ENCODE results near the gene DNMT3A.

DNMT3A gene

GRCh38 chr2:25262288-25262687, 79.4 kb downstream of the DNMT3A start:
- DNase-seq (ENCODE audit: low read depth in 2 of 2, low spot score in 1 of 2): no peak

GRCh38 chr2:25259737-25260124, 82.0 kb downstream of the DNMT3A start:
- DNase-seq (ENCODE audit: low read depth in 2 of 2, low spot score in 1 of 2): no peak

DNA sequence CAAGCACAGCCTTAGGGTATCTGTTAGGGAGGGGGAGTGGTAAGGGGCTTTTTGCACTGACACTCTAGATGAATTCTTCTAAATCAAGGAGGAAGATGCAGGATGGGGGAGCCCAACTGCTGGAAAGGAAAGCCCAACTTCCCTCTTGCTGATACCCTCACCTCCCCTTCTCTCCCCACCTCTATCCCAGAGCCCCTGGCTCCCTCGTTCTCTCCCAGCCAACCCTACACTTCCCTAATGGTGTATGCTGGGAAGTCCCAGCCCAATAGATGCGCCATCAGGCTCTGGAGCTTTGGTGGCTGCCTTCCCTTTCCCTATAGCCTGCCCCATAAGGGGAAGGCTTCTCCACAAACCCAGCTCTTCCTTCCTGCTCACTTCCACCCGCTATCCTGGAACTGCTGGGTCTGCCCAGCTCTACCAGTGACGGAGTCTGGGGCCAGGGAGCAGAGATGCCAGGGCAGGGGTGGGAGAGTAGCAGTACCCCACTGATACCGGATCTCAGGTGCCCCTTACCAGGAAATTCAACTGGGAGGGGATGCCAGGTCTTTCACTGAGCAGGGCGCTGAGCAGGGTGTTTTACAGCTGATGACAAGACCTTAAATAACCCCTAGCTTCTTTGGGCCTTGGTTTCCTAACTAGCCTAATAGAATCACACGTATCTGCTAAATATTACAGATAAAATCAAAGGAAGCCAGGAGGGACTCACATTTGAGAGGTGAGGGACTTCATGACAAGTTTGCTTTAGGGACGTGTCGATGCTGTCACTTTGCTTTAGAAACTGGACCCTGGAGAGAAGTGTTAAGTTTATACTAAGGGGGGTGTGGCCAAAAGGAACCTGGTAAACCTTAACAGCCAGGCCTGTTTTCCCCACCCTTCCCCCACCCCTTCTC, 82.6 kb downstream of the DNMT3A start:
- no peak for DNase-seq (ENCODE audit: low read depth in 2 of 2, low spot score in 1 of 2)

- DNase-seq (ENCODE audit: low read depth in 2 of 2, low spot score in 1 of 2): no peak
Measured at GRCh38 chr2:25257931-25258846, 83.5 kb downstream of the DNMT3A start.

DNA sequence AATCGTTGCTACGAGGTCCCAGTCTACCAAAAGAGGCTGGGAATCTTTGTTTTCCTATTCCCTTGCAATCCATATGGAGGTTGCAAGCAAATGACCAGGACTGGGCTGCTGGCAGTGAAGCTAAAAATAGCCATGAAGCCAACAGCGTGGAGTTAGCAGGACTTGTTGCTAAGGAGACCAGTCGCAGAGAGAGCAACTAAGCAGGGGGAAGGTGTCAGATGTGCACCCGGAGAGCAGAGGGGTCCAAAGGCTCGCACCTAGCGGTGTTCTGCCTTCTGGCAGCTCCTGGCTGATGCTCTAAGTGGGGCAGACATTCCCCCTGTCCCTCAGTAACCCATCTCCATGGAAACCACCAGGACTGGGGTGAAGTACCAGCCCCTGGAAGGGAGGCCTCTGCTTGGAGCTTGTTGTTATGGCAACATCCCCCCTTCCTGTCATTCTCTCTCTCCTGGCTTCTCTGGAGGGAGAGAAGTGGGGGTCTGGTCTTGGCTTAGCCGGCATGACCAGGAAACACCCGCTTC, 84.6 kb downstream of the DNMT3A start:
- DNase-seq (ENCODE audit: low read depth in 2 of 2, low spot score in 1 of 2): no peak

GRCh38 chr2:25256488-25256875, 85.2 kb downstream of the DNMT3A start:
- no peak for DNase-seq (ENCODE audit: low read depth in 2 of 2, low spot score in 1 of 2)

- DNase-seq (ENCODE audit: low read depth in 2 of 2, low spot score in 1 of 2): no peak
Measured at GRCh38 chr2:25255745-25256487, 85.8 kb downstream of the DNMT3A start.

- DNase-seq (ENCODE audit: low read depth in 2 of 2, low spot score in 1 of 2): no peak
Measured at GRCh38 chr2:25254961-25255360, 86.8 kb downstream of the DNMT3A start.

DNA sequence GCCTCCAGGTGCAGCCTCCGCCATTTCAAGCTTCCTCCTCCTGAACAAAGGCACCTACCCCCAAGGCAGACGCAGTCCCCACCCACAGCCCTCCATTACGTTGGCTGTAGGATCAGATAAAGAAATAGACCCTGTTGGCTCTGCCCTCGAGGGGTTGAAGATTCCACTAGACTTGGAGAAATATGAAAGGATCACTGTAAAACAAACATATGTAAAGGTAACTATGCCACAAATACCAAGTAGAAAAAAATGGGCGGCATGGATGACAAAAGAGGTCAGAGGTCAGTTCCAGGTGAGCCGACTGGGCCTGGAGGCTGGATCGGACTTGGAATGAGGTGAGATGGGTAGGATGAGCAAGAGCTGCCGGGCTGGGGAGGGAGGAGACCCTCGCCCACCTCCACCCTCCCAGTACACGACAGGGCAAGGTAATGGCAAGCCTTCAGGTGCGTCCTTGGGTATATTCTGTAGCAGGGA, 88.5 kb downstream of the DNMT3A start:
- no peak for DNase-seq (ENCODE audit: low read depth in 2 of 2, low spot score in 1 of 2)

DNA sequence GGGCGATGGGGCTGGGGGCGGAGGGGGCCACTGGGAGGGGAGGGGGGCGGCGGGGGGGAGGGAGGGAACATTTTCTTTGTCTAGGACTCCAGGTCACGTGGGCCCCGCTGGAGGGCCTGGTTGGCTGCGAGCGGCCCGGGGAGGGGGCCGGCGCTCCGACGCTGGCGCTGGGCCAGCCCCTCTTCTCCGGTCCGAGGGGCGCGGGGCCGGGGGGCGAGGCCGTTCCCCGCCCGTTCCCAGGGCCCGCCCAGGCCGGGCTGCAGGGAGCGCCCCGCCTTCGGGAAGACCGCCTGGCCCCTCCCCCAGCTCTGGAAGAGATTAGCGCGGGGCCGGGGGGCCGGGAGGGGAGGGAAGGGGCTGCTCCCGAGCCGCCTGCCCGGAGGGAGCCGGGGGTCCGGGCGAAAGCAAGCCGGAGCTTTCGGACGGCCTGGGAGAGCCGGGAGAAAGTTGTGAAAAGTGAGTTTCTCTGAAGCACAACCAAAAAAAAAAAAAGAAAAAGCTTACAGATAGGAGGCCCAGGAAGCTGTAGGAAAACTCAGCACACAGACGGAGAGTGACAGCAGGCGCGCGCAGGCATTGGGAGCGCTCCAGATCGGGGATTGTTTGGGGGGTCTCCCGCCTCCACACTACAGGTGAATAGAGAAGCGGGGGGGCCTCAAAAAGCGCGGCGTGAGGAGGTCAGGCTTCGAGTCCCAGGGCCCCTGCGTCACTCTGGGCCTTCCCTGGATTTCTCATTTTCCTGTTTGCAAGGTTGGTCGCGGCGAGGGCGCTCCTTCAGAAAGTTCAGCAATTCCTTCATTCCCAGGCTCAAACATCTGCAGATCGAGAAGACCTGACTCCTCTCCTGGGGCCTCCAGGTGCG, 89.2 kb downstream of the DNMT3A start:
- DNase-seq (ENCODE audit: low read depth in 2 of 2, low spot score in 1 of 2): no peak

GRCh38 chr2:25251422-25252273, 90.1 kb downstream of the DNMT3A start:
- no peak for DNase-seq (ENCODE audit: low read depth in 2 of 2, low spot score in 1 of 2)

- no peak for DNase-seq (ENCODE audit: low read depth in 2 of 2, low spot score in 1 of 2)
Measured at GRCh38 chr2:25251071-25251421, 90.7 kb downstream of the DNMT3A start.

GRCh38 chr2:25250331-25251070, 91.2 kb downstream of the DNMT3A start:
- DNase-seq (ENCODE audit: low read depth in 2 of 2, low spot score in 1 of 2): no peak

GRCh38 chr2:25249785-25250184, 91.9 kb downstream of the DNMT3A start:
- DNase-seq (ENCODE audit: low read depth in 2 of 2, low spot score in 1 of 2): no peak

DNA sequence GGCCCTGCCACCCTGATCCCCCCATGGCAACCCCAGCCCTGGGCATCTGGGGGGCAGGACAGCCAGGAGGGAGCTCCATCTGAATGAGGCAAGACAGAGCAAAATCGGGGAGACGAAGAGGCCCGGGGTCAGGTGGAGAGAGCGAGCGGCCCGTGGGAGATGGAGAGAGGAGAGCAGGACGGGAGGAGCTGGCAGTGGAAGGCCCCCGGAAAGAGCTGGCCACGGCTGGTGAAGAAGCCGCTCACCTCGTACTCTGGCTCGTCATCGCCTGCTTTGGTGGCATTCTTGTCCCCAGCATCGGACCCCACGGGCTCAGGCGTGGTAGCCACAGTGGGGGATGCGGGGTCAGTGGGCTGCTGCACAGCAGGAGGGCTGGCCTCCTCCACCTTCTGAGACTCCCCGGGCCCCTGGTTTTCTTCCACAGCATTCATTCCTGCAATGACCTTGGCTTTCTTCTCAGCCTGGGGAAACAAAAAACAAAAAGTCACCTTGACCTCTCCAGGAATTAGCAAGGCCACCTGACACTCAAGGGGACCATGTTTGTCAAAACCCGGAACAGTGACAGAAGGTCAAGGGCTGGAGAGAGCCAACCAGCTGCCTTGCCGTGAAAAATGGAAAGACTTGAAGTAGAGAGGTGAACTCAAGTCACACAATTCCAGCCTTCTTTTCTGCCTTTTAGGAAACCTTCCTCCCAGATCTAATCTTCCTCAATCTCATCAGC, 93.8 kb downstream of the DNMT3A start:
- DNase-seq (ENCODE audit: low read depth in 2 of 2, low spot score in 1 of 2): no peak

- DNase-seq (ENCODE audit: low read depth in 2 of 2, low spot score in 1 of 2): no peak
Measured at GRCh38 chr2:25246558-25247290, 95.0 kb downstream of the DNMT3A start.

GRCh38 chr2:25246001-25246400, 95.7 kb downstream of the DNMT3A start:
- DNase-seq (ENCODE audit: low read depth in 2 of 2, low spot score in 1 of 2): no peak

Measured in stimulated activated CD8-positive, alpha-beta memory T cell treated with anti-CD3 and anti-CD28 coated beads, Interleukin-4, amount 100 ng/mL, for 1 hour (primary cell).